Astrocyte (in vitro differentiated cells and primary cell): Measurements from ENCODE around the gene RHOB.

Source experiments
- CTCF ChIP-seq: IDR thresholded peaks from 2 replicates; pipeline ENCODE4 v1.5.1; 2011; ENCODE audit warnings: low read depth, mild to moderate bottlenecking, inconsistent platforms, low read length, moderate library complexity; ENCODE audit not compliant: insufficient read depth
- EZH2 ChIP-seq: IDR thresholded peaks from 2 replicates; pipeline ENCODE4 v1.6.1; 2012; ENCODE audit warnings: mild to moderate bottlenecking, low read length, inconsistent platforms; ENCODE audit not compliant: insufficient read depth

- TF ChIP-seq CTCF (no peak), EZH2 (no peak)
Observed at GRCh38 chr2:20427931-20428526, 18.8 kb upstream of the RHOB start.
